Measurements from ENCODE around the gene NEK4. TPM values are rescaled to one million over a fixed set of nuclear protein-coding genes. Genes with fewer than 3 reads are reported as not detected.

The NEK4 gene
- polyA plus RNA-seq, 1 donor (not counting 4 experiments of a cell fraction or from before 2014, with no cell fraction given) = 13.6 TPM

- H3K27me3 ChIP-seq (ENCODE audit: control insufficient read depth, extremely low read depth, insufficient read depth, low read length) = peaks cover 20% of the 10 kb centered on the region
- FAIRE-seq (no peak), DNase-seq (ENCODE audit: low read depth, low spot score) (no peak)
- no peak for TF ChIP-seq EZH2 (IDR thresholded peaks at IDR 0.05; ENCODE audit: low read length)
- TF ChIP-seq, protein P1, sequence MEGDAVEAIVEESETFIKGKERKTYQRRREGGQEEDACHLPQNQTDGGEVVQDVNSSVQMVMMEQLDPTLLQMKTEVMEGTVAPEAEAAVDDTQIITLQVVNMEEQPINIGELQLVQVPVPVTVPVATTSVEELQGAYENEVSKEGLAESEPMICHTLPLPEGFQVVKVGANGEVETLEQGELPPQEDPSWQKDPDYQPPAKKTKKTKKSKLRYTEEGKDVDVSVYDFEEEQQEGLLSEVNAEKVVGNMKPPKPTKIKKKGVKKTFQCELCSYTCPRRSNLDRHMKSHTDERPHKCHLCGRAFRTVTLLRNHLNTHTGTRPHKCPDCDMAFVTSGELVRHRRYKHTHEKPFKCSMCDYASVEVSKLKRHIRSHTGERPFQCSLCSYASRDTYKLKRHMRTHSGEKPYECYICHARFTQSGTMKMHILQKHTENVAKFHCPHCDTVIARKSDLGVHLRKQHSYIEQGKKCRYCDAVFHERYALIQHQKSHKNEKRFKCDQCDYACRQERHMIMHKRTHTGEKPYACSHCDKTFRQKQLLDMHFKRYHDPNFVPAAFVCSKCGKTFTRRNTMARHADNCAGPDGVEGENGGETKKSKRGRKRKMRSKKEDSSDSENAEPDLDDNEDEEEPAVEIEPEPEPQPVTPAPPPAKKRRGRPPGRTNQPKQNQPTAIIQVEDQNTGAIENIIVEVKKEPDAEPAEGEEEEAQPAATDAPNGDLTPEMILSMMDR (optimal IDR thresholded peaks at IDR 0.05 in 1 of 3, IDR thresholded peaks at IDR 0.05 in 1 of 3, conservative IDR thresholded peaks at IDR 0.05 in 1 of 3; ENCODE audit: extremely low read depth in 1 of 3, insufficient read depth in 2 of 3, low read length in 3 of 3) = no peak
- H3K36me3 ChIP-seq (ENCODE audit: control insufficient read depth in 2 of 2, extremely low read depth in 1 of 2, insufficient read depth in 2 of 2, low read length in 2 of 2) = no peaks in the 10 kb centered on the region
- no peaks in the 10 kb centered on the region for H3K9me3 ChIP-seq (ENCODE audit: control insufficient read depth, low read depth, low read length)
- no peaks in the 10 kb centered on the region for H4K20me1 ChIP-seq (ENCODE audit: control insufficient read depth, extremely low read depth, insufficient read depth, low read length)
- no peaks in the 10 kb centered on the region for H3K79me2 ChIP-seq (ENCODE audit: control insufficient read depth, insufficient read depth, low read length)
- H3K4me1 ChIP-seq (ENCODE audit: control insufficient read depth, extremely low read depth, insufficient read depth, low read length) = no peaks in the 10 kb centered on the region
- no peak overlapping the region for H3K4me3 ChIP-seq (ENCODE audit: control insufficient read depth in 2 of 3, extremely low read depth in 1 of 3, insufficient read depth in 2 of 3, low read depth in 1 of 3, low read length in 3 of 3)
- dilution Hi-C loops (cut with MboI; ENCODE audit: extremely low pct_ligation_motif_present, low sequenced_read_pairs) = no loop called here
- no peak overlapping the region for H3K9ac ChIP-seq (ENCODE audit: control insufficient read depth, extremely low read depth, insufficient read depth, low read length)
- H3K27ac ChIP-seq (ENCODE audit: control insufficient read depth, insufficient read depth, low read length) = no peak overlapping the region
- H3K4me2 ChIP-seq (ENCODE audit: control insufficient read depth, extremely low read depth, insufficient read depth, low read depth, low read length) = no peak overlapping the region
- no peak overlapping the region for H2AFZ ChIP-seq (ENCODE audit: control insufficient read depth, low read length)
- H3K9me1 ChIP-seq (ENCODE audit: control insufficient read depth, extremely low read depth, insufficient read depth, low read length) = no peaks in the 10 kb centered on the region
Observed at GRCh38 chr3:52784931-52785590, 14.3 kb upstream of the NEK4 start.

DNA sequence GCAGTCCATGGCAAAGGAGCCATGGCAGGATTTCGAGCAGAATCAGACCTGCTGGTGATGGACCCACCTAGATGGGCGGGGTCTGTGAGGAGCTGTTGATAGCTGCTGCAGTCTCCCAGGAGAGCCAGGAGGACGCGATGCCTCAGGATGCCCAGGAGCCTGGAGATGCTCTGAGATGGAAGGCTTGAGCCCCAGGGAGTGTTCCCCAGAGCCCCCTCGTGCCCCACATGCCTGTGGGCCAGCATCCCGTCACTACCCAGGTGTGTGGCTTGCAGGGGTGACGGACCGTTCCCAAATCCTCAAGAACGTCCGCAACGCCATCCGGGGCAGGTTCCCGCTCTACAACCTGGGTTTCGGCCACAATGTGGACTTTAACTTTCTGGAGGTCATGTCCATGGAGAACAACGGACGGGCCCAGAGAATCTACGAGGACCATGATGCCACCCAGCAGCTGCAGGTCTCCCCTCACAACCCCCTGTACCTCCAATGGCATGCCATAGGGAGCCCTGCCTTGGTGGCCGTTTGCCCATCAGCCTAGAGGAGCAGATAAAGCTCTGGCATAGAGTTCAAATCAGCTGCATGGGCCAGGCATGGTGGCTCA is 13.4 kb upstream of the NEK4 start:
- no peak overlapping the region for H3K9ac ChIP-seq (ENCODE audit: control insufficient read depth, extremely low read depth, insufficient read depth, low read length)
- no peak for TF ChIP-seq EZH2 (IDR thresholded peaks at IDR 0.05; ENCODE audit: low read length)
- TF ChIP-seq, protein P1 (optimal IDR thresholded peaks at IDR 0.05 in 1 of 3, IDR thresholded peaks at IDR 0.05 in 1 of 3, conservative IDR thresholded peaks at IDR 0.05 in 1 of 3; ENCODE audit: extremely low read depth in 1 of 3, insufficient read depth in 2 of 3, low read length in 3 of 3) = no peak
- FAIRE-seq (no peak), DNase-seq (ENCODE audit: low read depth, low spot score) (no peak)
- no peaks in the 10 kb centered on the region for H3K9me1 ChIP-seq (ENCODE audit: control insufficient read depth, extremely low read depth, insufficient read depth, low read length)
- H2AFZ ChIP-seq (ENCODE audit: control insufficient read depth, low read length) = no peak overlapping the region
- H3K4me3 ChIP-seq (ENCODE audit: control insufficient read depth in 2 of 3, extremely low read depth in 1 of 3, insufficient read depth in 2 of 3, low read depth in 1 of 3, low read length in 3 of 3) = no peak overlapping the region
- no peak overlapping the region for H3K4me2 ChIP-seq (ENCODE audit: control insufficient read depth, extremely low read depth, insufficient read depth, low read depth, low read length)
- H3K79me2 ChIP-seq (ENCODE audit: control insufficient read depth, insufficient read depth, low read length) = no peaks in the 10 kb centered on the region
- no peaks in the 10 kb centered on the region for H4K20me1 ChIP-seq (ENCODE audit: control insufficient read depth, extremely low read depth, insufficient read depth, low read length)
- no peak overlapping the region for H3K27ac ChIP-seq (ENCODE audit: control insufficient read depth, insufficient read depth, low read length)
- H3K36me3 ChIP-seq (ENCODE audit: control insufficient read depth in 2 of 2, extremely low read depth in 1 of 2, insufficient read depth in 2 of 2, low read length in 2 of 2) = no peaks in the 10 kb centered on the region
- H3K9me3 ChIP-seq (ENCODE audit: control insufficient read depth, low read depth, low read length) = no peaks in the 10 kb centered on the region
- peaks cover 26% of the 10 kb centered on the region for H3K27me3 ChIP-seq (ENCODE audit: control insufficient read depth, extremely low read depth, insufficient read depth, low read length)
- dilution Hi-C loops (cut with MboI; ENCODE audit: extremely low pct_ligation_motif_present, low sequenced_read_pairs) = no loop called here
- no peaks in the 10 kb centered on the region for H3K4me1 ChIP-seq (ENCODE audit: control insufficient read depth, extremely low read depth, insufficient read depth, low read length)
